Pancreas (tissue), 10 donors: ENCODE results near the gene UBR4. TPM values are rescaled to one million over a fixed set of nuclear protein-coding genes. Genes with fewer than 3 reads are reported as not detected.

Experiments
- ATAC-seq, 4 donors: fragments of 200-7000 bp; cut with Tn5 transposase; one replicate each; pipeline versions ENCODE4 v1.8.0 to v1.9.1; 2020; ENCODE audit warnings: mild to moderate bottlenecking in 4 of 4, moderate library complexity in 4 of 4
- DNase-seq, 6 donors: peaks; one replicate each; pipeline ENCODE4 v3.0.0-alpha.2; 2020
- FAIRE-seq: peaks from 2 replicates; lab custom pipeline; 2012; peaks lifted over from hg19 to GRCh38; lab: Jason Lieb, UNC
- H3K27ac ChIP-seq, 4 donors: fragments of 200-600 bp; sonication (generic); 1 replicate in 3 of 4; 2 replicates in 1 of 4; pipeline versions ENCODE4 v1.5.0 to v1.8.0; 2020
- H3K27me3 ChIP-seq, 4 donors: fragments of 200-600 bp; one replicate each; pipeline ENCODE4 v1.8.0; 2021
- H3K36me3 ChIP-seq, 3 donors: fragments of 200-600 bp; sonication (generic) in 1 of 3; one replicate each; pipeline versions ENCODE4 v1.5.0 to v1.8.0; 2020 to 2021
- H3K4me1 ChIP-seq, 3 donors: fragments of 200-600 bp; one replicate each; pipeline ENCODE4 v1.8.0; 2021
- H3K4me3 ChIP-seq, 4 donors: fragments of 200-600 bp; sonication (generic) in 2 of 4; one replicate each; pipeline versions ENCODE4 v1.5.0 to v1.8.0; 2020 to 2021
- H3K9me3 ChIP-seq, 4 donors: fragments of 200-600 bp; one replicate each; pipeline ENCODE4 v1.8.0; 2021
- WGBS, 2 donors: extraction: QIAGEN DNeasy Blood & Tissue Kit; methylation state at CpG; one replicate each; pipeline ENCODE4 v1.1.7; 2013; 5-methylcytosine and 5-hydroxymethylcytosine counted together
- intact Hi-C, 3 donors: fragments of 100-400 bp; cut with DNase I; formaldehyde crosslinking; loops; one replicate each; pipeline versions ENCODE4 v1.11.1 to v1.14.2; 2022
- polyA plus RNA-seq, 2 donors: library from polyadenylated mRNA; stranded (reverse); fragments of 200-250 nt; gene quantifications; one replicate each; pipeline ENCODE4 v1.2.3, GENCODE V29; 2013
- total RNA-seq, 6 donors: library from RNA; stranded (reverse); fragmentation: NEBNext Ultra II Directional in 4 of 6; extraction: Animal tissue kit (Norgen Biotek cat#: 25700) in 4 of 6; gene quantifications; one replicate each; pipeline versions ENCODE4 v1.2.1 to v1.2.4, GENCODE V29; 2021 to 2023
- TF ChIP-seq, protein P1 (sequence below), 4 donors: fragments of 200-600 bp; sonication (generic) in 3 of 4; IDR thresholded peaks; one replicate each; pipeline versions ENCODE4 v1.5.0 to v1.8.0; 2021; ENCODE audit warnings: antibody characterized with exemption in 4 of 4
- donor health status: healthy with polysubstance abuse.
- donor health status: DM: no; HTN: no; CAD: no; lungs with moderate emphysema.
- donor health status: DM: no; HTN: no; CAD: no.
- donor health status: control.
- donor health status: control.
- donor health status: Bipolar disorder and iron deficiency.
- donor health status: DM: yes; HTN: yes; CAD: no.
- donor health status: DM: no; HTN: no; CAD: no.
- donor health status: DM: no; HTN: no; CAD: no.
- donor health status: DM: yes; HTN: yes; CAD: no.

Gene UBR4
- total and polyA plus RNA-seq, 8 donors: 45.3 to 140 (median 65.5) TPM

- H3K4me1 ChIP-seq: no peaks in the 10 kb centered on the region
- no peak overlapping the region for H3K4me3 ChIP-seq
- no peaks in the 10 kb centered on the region for H3K36me3 ChIP-seq
- TF ChIP-seq, protein P1, sequence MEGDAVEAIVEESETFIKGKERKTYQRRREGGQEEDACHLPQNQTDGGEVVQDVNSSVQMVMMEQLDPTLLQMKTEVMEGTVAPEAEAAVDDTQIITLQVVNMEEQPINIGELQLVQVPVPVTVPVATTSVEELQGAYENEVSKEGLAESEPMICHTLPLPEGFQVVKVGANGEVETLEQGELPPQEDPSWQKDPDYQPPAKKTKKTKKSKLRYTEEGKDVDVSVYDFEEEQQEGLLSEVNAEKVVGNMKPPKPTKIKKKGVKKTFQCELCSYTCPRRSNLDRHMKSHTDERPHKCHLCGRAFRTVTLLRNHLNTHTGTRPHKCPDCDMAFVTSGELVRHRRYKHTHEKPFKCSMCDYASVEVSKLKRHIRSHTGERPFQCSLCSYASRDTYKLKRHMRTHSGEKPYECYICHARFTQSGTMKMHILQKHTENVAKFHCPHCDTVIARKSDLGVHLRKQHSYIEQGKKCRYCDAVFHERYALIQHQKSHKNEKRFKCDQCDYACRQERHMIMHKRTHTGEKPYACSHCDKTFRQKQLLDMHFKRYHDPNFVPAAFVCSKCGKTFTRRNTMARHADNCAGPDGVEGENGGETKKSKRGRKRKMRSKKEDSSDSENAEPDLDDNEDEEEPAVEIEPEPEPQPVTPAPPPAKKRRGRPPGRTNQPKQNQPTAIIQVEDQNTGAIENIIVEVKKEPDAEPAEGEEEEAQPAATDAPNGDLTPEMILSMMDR (IDR thresholded peaks at IDR 0.05): no peak
- ATAC-seq (peak in 3 of 4 donors; percentile 52 to 73 (median 53)), FAIRE-seq (no peak), DNase-seq (peak in 4 of 6 donors; percentile 5 to 64 (median 15))
- H3K9me3 ChIP-seq: no peaks in the 10 kb centered on the region
- no peaks in the 10 kb centered on the region for H3K27me3 ChIP-seq
- intact Hi-C loops: no loop called here
- WGBS, 2 donors: 62 to 79% methylated on average over 21 of the region's 21 CpGs
- H3K27ac ChIP-seq: no peak overlapping the region
Observed at GRCh38 chr1:19029191-19030085, 180.6 kb downstream of the UBR4 start.

GRCh38 chr1:19028546-19029129 lies 181.4 kb downstream of the UBR4 start:
- H3K4me3 ChIP-seq: no peak overlapping the region
- ATAC-seq (no peak), DNase-seq (peak in 4 of 6 donors; percentile 5 to 29 (median 8)), FAIRE-seq (no peak)
- H3K4me1 ChIP-seq: no peaks in the 10 kb centered on the region
- TF ChIP-seq, protein P1 (IDR thresholded peaks at IDR 0.05): no peak
- intact Hi-C loops: no loop called here
- WGBS, 2 donors: 84 to 90% methylated on average over 8 of the region's 8 CpGs
- no peaks in the 10 kb centered on the region for H3K9me3 ChIP-seq
- H3K27me3 ChIP-seq: no peaks in the 10 kb centered on the region
- H3K36me3 ChIP-seq: no peaks in the 10 kb centered on the region
- no peak overlapping the region for H3K27ac ChIP-seq

DNA sequence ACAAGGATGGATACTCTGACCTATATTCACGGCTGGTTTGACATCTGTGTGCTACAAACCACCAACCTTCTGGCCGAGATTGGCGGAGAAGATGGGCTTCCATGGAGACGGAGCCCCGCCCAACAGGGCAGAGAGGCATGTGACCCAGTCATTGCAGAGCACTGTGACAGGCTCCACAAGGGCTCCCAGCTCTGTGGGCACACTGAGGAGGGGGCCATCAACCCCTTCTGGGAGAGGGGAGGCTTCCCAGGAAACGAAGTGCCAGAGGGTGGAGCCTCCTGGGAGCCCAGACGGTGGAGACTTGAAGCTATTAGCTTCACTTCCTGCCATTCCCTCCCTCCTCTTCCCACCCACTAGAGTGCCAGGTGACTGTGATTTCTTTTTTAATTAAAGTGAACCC lies 182.0 kb downstream of the UBR4 start:
- peak in 2 of 6 donors; percentile 8 to 11 for DNase-seq

More for the DNA sequence above, 182.0 kb downstream of the UBR4 start:
- ATAC-seq (peak in 2 of 4 donors; percentile 12 to 56), FAIRE-seq (no peak)
- no peaks in the 10 kb centered on the region for H3K9me3 ChIP-seq
- no peaks in the 10 kb centered on the region for H3K36me3 ChIP-seq
- no peak overlapping the region for H3K27ac ChIP-seq
- 60 to 61% methylated on average over 7 of the region's 7 CpGs for WGBS, 2 donors
- no peaks in the 10 kb centered on the region for H3K4me1 ChIP-seq
- no peaks in the 10 kb centered on the region for H3K27me3 ChIP-seq
- H3K4me3 ChIP-seq: no peak overlapping the region
- TF ChIP-seq, protein P1 (IDR thresholded peaks at IDR 0.05): no peak
- intact Hi-C loops: no loop called here

Other genes starting within 250 kb of the UBR4 start
- gene EMC1, start 41.3 kb upstream of the UBR4 start, total RNA-seq: 10 to 100 TPM in 5 of 6 donors, 1 to 10 TPM in 1; 9.9 to 21.0 (median 15.8) TPM
- gene EMC1, start 41.3 kb upstream of the UBR4 start, polyA plus RNA-seq: 1 to 10 TPM; 9.2 to 9.4 TPM
- gene MRTO4, start 41.5 kb upstream of the UBR4 start, total RNA-seq: 10 to 100 TPM; 12.2 to 31.0 (median 13.9) TPM
- 10 to 100 TPM; 32.3 to 40.9 TPM for gene MRTO4, start 41.5 kb upstream of the UBR4 start, polyA plus RNA-seq
- 100 to 1,000 TPM in 4 of 6 donors, 10 to 100 TPM in 2; 34.8 to 328 (median 266) TPM for gene AKR7A3, start 78.5 kb upstream of the UBR4 start, total RNA-seq
- 100 to 1,000 TPM in 1 of 2 donors, 1 to 10 TPM in 1; 3.0 to 209 TPM for gene AKR7A3, start 78.5 kb upstream of the UBR4 start, polyA plus RNA-seq
- 10 to 100 TPM; 23.1 to 33.8 (median 27.8) TPM for gene AKR7A2, start 101.9 kb upstream of the UBR4 start, total RNA-seq
- gene AKR7A2, start 101.9 kb upstream of the UBR4 start, polyA plus RNA-seq: 10 to 100 TPM; 11.7 to 31.9 TPM
- gene SLC66A1, start 102.1 kb upstream of the UBR4 start, total RNA-seq: 1 to 10 TPM; 6.4 to 9.1 (median 7.7) TPM
- 10 to 100 TPM; 23.5 to 26.1 TPM for gene SLC66A1, start 102.1 kb upstream of the UBR4 start, polyA plus RNA-seq